HL-60 (cell line): Measurements from ENCODE around the gene PPP2R5E.

Experiments
- CTCF ChIP-seq: IDR thresholded peaks from one replicate; pipeline ENCODE4 v1.5.1; 2011; ENCODE audit warnings: low read length, control low read depth, inconsistent platforms; ENCODE audit not compliant: insufficient read depth
- GABPA ChIP-seq: IDR thresholded peaks from 2 replicates; pipeline ENCODE4 v1.6.1; 2012; ENCODE audit warnings: low read depth
- POLR2AphosphoS5 ChIP-seq: IDR thresholded peaks from 2 replicates; pipeline ENCODE4 v1.6.1; 2012; ENCODE audit warnings: low read depth

GRCh38 chr14:63467440-63468072 lies 75.6 kb downstream of the PPP2R5E start:
- no peak for TF ChIP-seq CTCF
- no peak for TF ChIP-seq GABPA
- TF ChIP-seq POLR2AphosphoS5: no peak
